ENCODE results near the gene CDC42BPG. TPM values are rescaled to one million over a fixed set of nuclear protein-coding genes. Genes with fewer than 3 reads are reported as not detected.

CDC42BPG gene
- total RNA-seq, 1 experiment from 2014 or later = 14.5 TPM

GRCh38 chr11:64803158-64803845, 41.2 kb downstream of the CDC42BPG start, which contains the start of gene MAP4K2:
MAP4K2 (minus strand) TSS chr11:64803214; CDS start chr11:64803149, 65 bp downstream.
- H3K9me2 ChIP-seq (replicated peaks; ENCODE audit: low read length) = no peaks in the 10 kb centered on the region
- H2AFZ ChIP-seq (ENCODE audit: low read length) = peak within 1 kb of the TSS; percentile 86

GRCh38 chr11:64802370-64803157, 41.9 kb downstream of the CDC42BPG start:
- Histone ChIP-seq H3K27me3 (ENCODE audit: low read length) (no peaks in the 10 kb centered on the region), H3K36me3 (ENCODE audit: low read depth, low read length) (no peaks in the 10 kb centered on the region; the same call in 1 of the 2 replicates), H2AFZ (ENCODE audit: low read length) (peak overlapping the region; percentile 86), H3K27ac (ENCODE audit: low read length) (no peak overlapping the region), H3K4me2 (ENCODE audit: low read length) (peak overlapping the region; percentile 77), H3K4me1 (ENCODE audit: insufficient read depth, low read length) (peaks cover 19% of the 10 kb centered on the region), H4K20me1 (ENCODE audit: low read length) (no peaks in the 10 kb centered on the region), H3K79me2 (ENCODE audit: low read length) (peaks cover 10% of the 10 kb centered on the region; the same call in 1 of the 2 replicates), H3K4me3 (ENCODE audit: low read length) (peak overlapping the region; percentile 79), H3K9ac (ENCODE audit: low read length) (peak overlapping the region; percentile 37), H3K9me2 (replicated peaks; ENCODE audit: low read length) (no peaks in the 10 kb centered on the region), H3F3A (ENCODE audit: low read length, unreplicated experiment) (peaks cover 10% of the 10 kb centered on the region), H3K9me3 (ENCODE audit: low read length) (no peaks in the 10 kb centered on the region)
- ChIA-PET POLR2A (ENCODE audit: unreplicated experiment) (no interaction called here), CTCF (interaction anchor here (0.6 to 0.7 kb wide), 2 partner anchors 19 to 247 kb away, joined by 5 read pairs; no protein-coding TSS in a partner anchor)
- no TSS peak for BruUV-seq (replicated peaks)
- intact Hi-C loops (cut with micrococcal nuclease) = loop anchor here (2.0 kb wide), 2 partner anchors 24 to 44 kb away; partner anchors contain the start of gene SF1
- no peak for DNase-seq
- peak; percentile 32 for ATAC-seq
- no peak for TF ChIP-seq CTCF (conservative IDR thresholded peaks at IDR 0.05; ENCODE audit: low read depth, low read length)

More at GRCh38 chr11:64803158-64803845, 41.2 kb downstream of the CDC42BPG start, which contains the start of gene MAP4K2:
- H3K4me1 ChIP-seq (ENCODE audit: insufficient read depth, low read length) = peaks cover 19% of the 10 kb centered on the region
- peak within 1 kb of the TSS; percentile 79 for H3K4me3 ChIP-seq (ENCODE audit: low read length)
- ATAC-seq = peak; percentile 88
- DNase-seq = peak; percentile 93
- H3K27me3 ChIP-seq (ENCODE audit: low read length) = no peaks in the 10 kb centered on the region
- H3K79me2 ChIP-seq (ENCODE audit: low read length) = peaks cover 11% of the 10 kb centered on the region; the same call in 1 of the 2 replicates
- H3K4me2 ChIP-seq (ENCODE audit: low read length) = peak within 1 kb of the TSS; percentile 91
- intact Hi-C loops (cut with micrococcal nuclease) = loop anchor here (2.0 kb wide), 2 partner anchors 25 to 43 kb away; partner anchors contain the start of gene SF1
- TF ChIP-seq CTCF (conservative IDR thresholded peaks at IDR 0.05; ENCODE audit: low read depth, low read length) (peak; percentile 46), EZH2 (IDR thresholded peaks at IDR 0.05; ENCODE audit: low read length, unreplicated experiment) (no peak)
- POLR2A ChIA-PET (ENCODE audit: unreplicated experiment) = no interaction called here
- no peaks in the 10 kb centered on the region for H3K9me3 ChIP-seq (ENCODE audit: low read length)
- BruUV-seq (replicated peaks) = TSS peak; percentile 86
- peak within 1 kb of the TSS; percentile 66 for H3K27ac ChIP-seq (ENCODE audit: low read length)
- H3F3A ChIP-seq (ENCODE audit: low read length, unreplicated experiment) = peaks cover 10% of the 10 kb centered on the region
- CTCF ChIA-PET = interaction anchor here (0.8 to 1.0 kb wide), 3 partner anchors 16 to 41 kb away, joined by 3 to 4 read pairs (median 3); partner anchors contain the start of gene CDC42BPG
- H3K9ac ChIP-seq (ENCODE audit: low read length) = peak within 1 kb of the TSS; percentile 71
- no peaks in the 10 kb centered on the region; the same call in 1 of the 2 replicates for H3K36me3 ChIP-seq (ENCODE audit: low read depth, low read length)
- no peaks in the 10 kb centered on the region for H4K20me1 ChIP-seq (ENCODE audit: low read length)

Data from PC-3 (cell line).